ENCODE data around the gene RACGAP1. TPM values are rescaled to one million over a fixed set of nuclear protein-coding genes. Genes with fewer than 3 reads are reported as not detected.

Gene RACGAP1
- total RNA-seq, 2 donors from 2014 or later, result 132 to 145 TPM

DNA sequence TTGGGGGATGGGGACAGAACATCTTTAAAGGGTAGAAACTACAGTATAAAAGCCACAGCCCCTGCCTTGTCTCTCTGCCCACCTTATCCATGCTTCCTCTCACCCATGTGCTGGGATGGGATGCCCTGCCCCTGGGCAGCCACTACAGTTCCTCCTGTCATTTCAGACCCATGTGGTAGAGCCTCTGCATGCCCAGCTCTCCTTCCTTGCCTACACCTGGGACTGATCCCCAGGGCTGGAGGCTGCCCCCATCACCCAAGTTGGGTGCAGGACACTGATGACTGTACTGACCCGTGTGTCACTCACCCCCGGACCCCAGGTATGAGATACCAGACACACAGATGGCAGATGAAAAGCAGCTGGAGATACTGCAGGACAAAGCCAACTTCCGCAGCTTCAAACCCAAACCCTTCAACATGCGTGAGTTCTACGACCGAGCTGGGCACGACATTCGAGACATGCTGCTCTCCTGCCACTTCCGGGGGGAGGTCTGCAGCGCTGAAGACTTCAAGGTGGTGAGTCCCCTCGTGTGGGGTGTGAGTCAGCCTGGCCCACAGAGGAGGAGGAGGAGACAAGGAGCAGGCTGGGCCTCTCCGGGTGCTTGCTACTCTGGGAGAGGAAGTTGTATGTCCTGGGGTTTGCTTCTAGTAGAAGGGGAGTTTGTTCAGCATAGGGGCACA, 34.3 kb upstream of the RACGAP1 start:
- peaks cover 19% of the 10 kb centered on the region for H3K4me1 Mint-ChIP-seq

DNA sequence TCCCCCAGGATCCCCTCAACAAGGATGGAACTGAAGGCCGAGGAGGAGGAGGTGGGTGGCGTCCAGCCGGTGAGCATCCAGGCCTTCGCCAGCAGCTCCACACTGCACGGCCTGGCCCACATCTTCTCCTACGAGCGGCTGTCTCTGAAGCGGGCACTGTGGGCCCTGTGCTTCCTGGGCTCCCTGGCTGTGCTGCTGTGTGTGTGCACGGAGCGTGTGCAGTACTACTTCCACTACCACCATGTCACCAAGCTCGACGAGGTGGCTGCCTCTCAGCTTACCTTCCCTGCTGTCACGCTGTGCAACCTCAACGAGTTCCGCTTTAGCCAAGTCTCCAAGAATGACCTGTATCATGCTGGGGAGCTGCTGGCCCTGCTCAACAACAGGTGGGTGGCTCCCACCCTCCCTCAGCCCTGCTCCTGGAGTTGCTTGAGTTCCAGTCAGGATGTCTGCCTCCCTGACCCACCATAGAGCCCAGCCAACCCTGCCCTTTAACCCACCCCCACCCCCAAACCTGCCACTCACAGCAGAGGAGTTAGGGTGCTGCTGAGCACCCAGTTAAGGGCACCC, 33.5 kb upstream of the RACGAP1 start:
- no peak overlapping the region for H3K27ac Mint-ChIP-seq
- no peaks in the 10 kb centered on the region for H3K36me3 Mint-ChIP-seq (ENCODE audit: low read depth)
- H3K9me3 Mint-ChIP-seq, result no peaks in the 10 kb centered on the region
- H3K27me3 Mint-ChIP-seq, result peaks cover 34% of the 10 kb centered on the region
- peak overlapping the region; percentile 41 for H3K4me3 Mint-ChIP-seq
- ATAC-seq (replicated peaks), result no peak
- peaks cover 19% of the 10 kb centered on the region for H3K4me1 Mint-ChIP-seq

More for the DNA sequence above, 34.3 kb upstream of the RACGAP1 start:
- H3K36me3 Mint-ChIP-seq (ENCODE audit: low read depth), result no peaks in the 10 kb centered on the region
- H3K27ac Mint-ChIP-seq, result no peak overlapping the region
- H3K9me3 Mint-ChIP-seq, result no peaks in the 10 kb centered on the region
- H3K4me3 Mint-ChIP-seq, result no peak overlapping the region
- H3K27me3 Mint-ChIP-seq, result peaks cover 36% of the 10 kb centered on the region
- peak; percentile 34 for ATAC-seq (replicated peaks)

DNA sequence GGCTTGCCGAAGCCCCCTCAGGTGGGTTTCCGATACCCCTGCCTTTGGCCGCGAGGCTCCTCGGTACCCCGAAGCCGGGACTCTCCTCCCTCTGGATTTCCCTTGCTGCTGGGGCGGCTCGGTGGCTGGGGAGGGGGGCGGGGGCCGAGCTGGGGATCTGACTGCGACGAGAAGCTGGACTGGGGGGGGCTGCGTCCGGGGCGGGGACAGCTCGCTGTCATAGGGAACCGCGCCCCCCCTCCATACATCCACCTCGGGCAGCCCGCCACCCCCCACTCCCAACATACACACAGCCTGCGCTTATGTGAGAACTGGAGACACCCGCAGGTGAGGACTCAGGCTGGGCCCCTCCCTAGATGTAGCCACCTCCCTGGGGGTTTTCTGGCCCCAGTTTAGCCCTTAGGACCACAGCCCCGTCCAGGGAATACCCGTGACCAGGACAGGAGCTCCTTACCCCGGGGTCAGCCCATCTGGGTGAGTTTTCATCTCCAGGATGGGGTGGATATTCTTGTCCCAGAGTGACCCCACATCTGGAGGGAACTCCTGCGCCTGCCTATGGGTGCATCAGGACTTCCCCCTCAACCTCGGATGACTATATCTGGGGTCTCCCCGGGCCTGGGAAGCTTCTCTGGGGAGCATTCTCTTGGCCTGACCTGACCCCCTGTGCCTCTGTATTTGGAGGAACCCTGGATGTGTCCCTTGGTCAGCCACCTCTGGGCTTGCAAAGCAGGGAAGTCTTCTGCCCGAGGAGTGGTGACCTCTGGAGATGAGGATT, 32.8 kb upstream of the RACGAP1 start:
- Mint-ChIP-seq H3K4me3 (peak overlapping the region; percentile 41), H3K9me3 (no peaks in the 10 kb centered on the region), H3K4me1 (peaks cover 19% of the 10 kb centered on the region), H3K27ac (no peak overlapping the region), H3K36me3 (ENCODE audit: low read depth) (no peaks in the 10 kb centered on the region), H3K27me3 (peaks cover 38% of the 10 kb centered on the region)
- ATAC-seq (replicated peaks), result no peak

DNA sequence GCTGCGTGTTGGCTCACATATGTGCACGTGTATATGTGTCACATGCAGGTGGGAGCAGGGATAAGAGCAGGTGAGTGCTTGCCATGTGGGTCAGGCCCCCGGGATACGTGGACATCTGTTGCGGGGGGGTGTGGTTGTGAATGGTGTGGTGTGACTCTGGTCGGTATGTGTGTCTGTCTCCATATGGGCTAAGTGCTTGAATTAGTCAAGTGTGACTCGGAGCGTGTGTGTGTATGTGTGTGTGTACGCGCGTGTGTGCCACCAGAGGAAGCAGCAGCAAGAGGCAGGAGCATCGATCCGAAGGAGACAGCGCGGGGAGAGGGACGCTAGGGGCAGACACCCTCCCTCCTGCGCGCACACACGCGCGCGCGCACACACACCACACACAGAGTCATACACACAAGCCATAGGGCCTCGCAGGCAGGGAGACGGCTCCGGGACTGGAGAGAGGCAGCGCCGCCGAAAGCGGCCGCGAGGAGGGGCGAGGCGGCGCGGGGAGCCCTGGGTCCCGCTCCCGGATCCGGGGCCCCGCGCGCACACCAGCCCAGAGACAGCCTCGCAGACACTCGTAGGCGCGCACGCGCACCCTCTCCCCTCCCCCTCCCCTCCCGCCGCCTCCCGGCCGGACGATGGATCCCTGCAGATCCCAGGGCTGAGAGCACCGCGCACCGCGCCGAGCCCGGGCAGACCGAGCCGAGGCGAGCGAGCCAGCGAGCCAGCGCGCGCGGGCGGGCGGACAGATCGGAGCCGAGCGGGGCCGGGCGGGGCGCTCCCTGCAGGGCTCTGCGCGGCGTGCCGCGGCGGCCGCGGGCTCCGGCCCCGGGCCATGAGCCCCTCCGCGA, 31.9 kb upstream of the RACGAP1 start, which contains the start of gene ASIC1:
Gene ASIC1, plus strand, starts transcription at position 597 of the 842 bp plus-strand sequence. CDS start 1,171 bp downstream, outside the sequence.
- no peak within 1 kb of the TSS for H3K27ac Mint-ChIP-seq
- H3K36me3 Mint-ChIP-seq (ENCODE audit: low read depth), result no peaks in the 10 kb centered on the region
- H3K4me3 Mint-ChIP-seq, result peak within 1 kb of the TSS; percentile 90
- H3K27me3 Mint-ChIP-seq, result peaks cover 43% of the 10 kb centered on the region
- peak; percentile 50 for ATAC-seq (replicated peaks)
- H3K4me1 Mint-ChIP-seq, result peaks cover 19% of the 10 kb centered on the region
- H3K9me3 Mint-ChIP-seq, result no peaks in the 10 kb centered on the region

DNA sequence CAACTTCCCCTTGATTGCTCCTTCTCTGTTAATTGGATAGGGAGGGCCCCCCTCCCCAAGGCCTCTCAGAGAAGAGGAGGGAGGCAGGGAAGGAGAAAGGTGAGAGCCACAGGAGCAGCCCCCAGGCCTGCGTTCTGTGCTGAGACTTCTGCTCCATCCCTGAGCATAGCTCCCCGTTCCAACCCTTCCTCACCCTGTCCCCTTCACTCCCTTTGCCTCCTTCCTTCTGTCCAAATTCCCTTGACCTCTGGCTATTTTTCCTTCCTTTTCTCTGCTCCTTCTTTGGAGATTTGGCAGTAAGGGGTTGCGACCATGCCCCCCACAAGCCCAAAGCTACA, 31.3 kb upstream of the RACGAP1 start:
- Mint-ChIP-seq H3K9me3 (no peaks in the 10 kb centered on the region), H3K36me3 (ENCODE audit: low read depth) (no peaks in the 10 kb centered on the region), H3K4me1 (peaks cover 19% of the 10 kb centered on the region), H3K27me3 (peaks cover 47% of the 10 kb centered on the region), H3K27ac (no peak overlapping the region), H3K4me3 (peak overlapping the region; percentile 90)
- ATAC-seq (replicated peaks), result no peak

GRCh38 chr12:50055831-50056638, 30.7 kb upstream of the RACGAP1 start:
- H3K27me3 Mint-ChIP-seq, result peaks cover 48% of the 10 kb centered on the region
- no peaks in the 10 kb centered on the region for H3K36me3 Mint-ChIP-seq (ENCODE audit: low read depth)
- no peaks in the 10 kb centered on the region for H3K9me3 Mint-ChIP-seq
- peak; percentile 67 for ATAC-seq (replicated peaks)
- H3K4me3 Mint-ChIP-seq, result peak overlapping the region; percentile 90
- peaks cover 19% of the 10 kb centered on the region for H3K4me1 Mint-ChIP-seq
- H3K27ac Mint-ChIP-seq, result no peak overlapping the region

DNA sequence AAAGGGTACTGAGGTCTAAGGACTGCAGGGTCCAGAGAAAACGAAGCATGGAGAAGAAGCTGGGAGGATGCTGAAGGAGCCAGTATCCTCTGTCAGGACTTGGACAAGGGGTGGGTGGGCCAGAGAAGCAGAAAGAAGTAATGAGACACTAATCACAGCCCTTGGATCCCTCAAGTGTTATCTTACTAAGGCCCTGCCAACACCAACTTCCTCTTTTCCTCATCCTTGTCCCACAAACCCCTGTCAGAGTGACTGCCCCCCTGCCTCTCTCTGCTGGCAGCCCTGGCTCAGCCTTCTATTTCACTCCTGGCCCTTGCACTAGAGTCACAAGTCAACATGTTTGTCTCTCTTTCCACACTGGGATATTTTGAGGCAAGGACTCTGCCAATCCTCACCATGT, 28.3 kb upstream of the RACGAP1 start:
- peaks cover 19% of the 10 kb centered on the region for H3K4me1 Mint-ChIP-seq
- H3K27ac Mint-ChIP-seq, result no peak overlapping the region
- peaks cover 53% of the 10 kb centered on the region for H3K27me3 Mint-ChIP-seq
- no peak for ATAC-seq (replicated peaks)
- no peaks in the 10 kb centered on the region for H3K36me3 Mint-ChIP-seq (ENCODE audit: low read depth)
- H3K9me3 Mint-ChIP-seq, result no peaks in the 10 kb centered on the region
- H3K4me3 Mint-ChIP-seq, result no peak overlapping the region

DNA sequence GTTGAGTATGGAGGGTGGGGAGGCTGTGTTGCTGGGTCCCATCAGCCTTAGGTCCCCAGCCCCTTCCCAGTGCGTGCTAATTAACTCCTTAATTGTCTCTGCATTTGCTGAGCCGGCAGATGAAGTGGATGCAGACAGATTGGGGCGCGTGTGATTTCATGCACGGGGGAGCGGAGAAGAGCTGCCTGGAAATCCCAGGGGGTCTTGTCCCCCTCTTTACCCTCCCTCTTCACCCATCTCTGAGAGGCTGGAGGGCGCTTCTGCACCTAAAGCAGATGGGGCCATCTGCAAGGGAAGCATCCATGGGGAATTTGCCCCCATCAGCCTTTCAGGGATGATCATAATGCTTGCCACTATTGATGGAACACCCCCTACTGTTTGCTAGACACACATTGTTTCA, 27.7 kb upstream of the RACGAP1 start:
- Mint-ChIP-seq H3K4me3 (no peak overlapping the region), H3K9me3 (no peaks in the 10 kb centered on the region), H3K36me3 (ENCODE audit: low read depth) (no peaks in the 10 kb centered on the region), H3K4me1 (peaks cover 19% of the 10 kb centered on the region), H3K27ac (no peak overlapping the region), H3K27me3 (peaks cover 53% of the 10 kb centered on the region)
- no peak for ATAC-seq (replicated peaks)

GRCh38 chr12:50052544-50052943, 27.2 kb upstream of the RACGAP1 start:
- no peak for ATAC-seq (replicated peaks)
- H3K4me1 Mint-ChIP-seq, result peaks cover 19% of the 10 kb centered on the region
- no peak overlapping the region for H3K4me3 Mint-ChIP-seq
- peaks cover 53% of the 10 kb centered on the region for H3K27me3 Mint-ChIP-seq
- no peak overlapping the region for H3K27ac Mint-ChIP-seq
- H3K36me3 Mint-ChIP-seq (ENCODE audit: low read depth), result no peaks in the 10 kb centered on the region
- H3K9me3 Mint-ChIP-seq, result no peaks in the 10 kb centered on the region

DNA sequence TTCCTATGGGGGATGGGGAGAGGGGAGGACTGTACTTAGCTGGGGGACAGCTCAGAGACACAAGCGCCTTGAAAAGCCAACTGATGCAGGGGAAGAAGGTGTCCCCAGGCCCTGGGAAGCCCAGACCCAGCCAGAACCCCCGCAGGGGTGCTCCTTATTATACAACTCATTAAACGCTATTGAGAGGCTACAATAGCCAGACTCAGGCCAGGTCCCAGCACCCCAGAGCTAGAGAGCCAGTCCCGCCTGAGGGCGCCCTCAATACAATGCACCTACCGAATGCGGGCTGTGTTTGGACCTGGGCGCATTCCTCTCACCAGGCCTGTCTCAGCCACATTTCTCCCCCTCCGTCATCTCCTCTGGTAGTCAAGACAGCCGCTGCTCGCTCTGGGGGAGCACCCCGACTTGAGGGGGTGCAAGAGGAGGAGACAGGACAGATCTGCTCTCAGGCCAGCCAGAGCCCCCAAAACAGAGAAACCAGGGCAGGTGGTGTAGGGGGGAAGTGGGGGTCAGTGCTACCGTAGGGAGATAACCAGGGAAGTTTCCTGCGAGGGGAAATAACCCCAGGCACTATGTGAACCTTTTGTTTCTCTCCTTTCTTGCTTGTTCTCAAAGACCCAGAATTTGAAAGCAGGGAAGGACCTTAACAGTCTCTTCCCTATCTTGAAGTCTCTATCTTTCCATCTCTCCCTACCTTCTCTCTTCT, 26.0 kb upstream of the RACGAP1 start:
- Mint-ChIP-seq H3K27me3 (peaks cover 43% of the 10 kb centered on the region), H3K27ac (no peak overlapping the region), H3K9me3 (no peaks in the 10 kb centered on the region), H3K4me3 (no peak overlapping the region), H3K36me3 (ENCODE audit: low read depth) (no peaks in the 10 kb centered on the region), H3K4me1 (peaks cover 8% of the 10 kb centered on the region)
- ATAC-seq (replicated peaks), result no peak

- ATAC-seq (replicated peaks), result no peak
- H3K27ac Mint-ChIP-seq, result no peak overlapping the region
- no peaks in the 10 kb centered on the region for H3K36me3 Mint-ChIP-seq (ENCODE audit: low read depth)
- H3K27me3 Mint-ChIP-seq, result peaks cover 36% of the 10 kb centered on the region
- no peaks in the 10 kb centered on the region for H3K9me3 Mint-ChIP-seq
- H3K4me1 Mint-ChIP-seq, result peaks cover 1% of the 10 kb centered on the region
- no peak overlapping the region for H3K4me3 Mint-ChIP-seq
Observed at GRCh38 chr12:50050410-50051098, 25.3 kb upstream of the RACGAP1 start.

GRCh38 chr12:50050119-50050385, 24.8 kb upstream of the RACGAP1 start:
- no peak for ATAC-seq (replicated peaks)
- Mint-ChIP-seq H3K36me3 (ENCODE audit: low read depth) (no peaks in the 10 kb centered on the region), H3K27me3 (peaks cover 36% of the 10 kb centered on the region), H3K4me1 (no peaks in the 10 kb centered on the region), H3K27ac (no peak overlapping the region), H3K9me3 (no peaks in the 10 kb centered on the region), H3K4me3 (no peak overlapping the region)

Measured in activated T-helper 17 cell treated with anti-CD3 and anti-CD28 coated beads, Interleukin-2, amount 50 U/mL, for 72 hours (primary cell).